Measurements from ENCODE around the gene ALDH6A1. TPM values are rescaled to one million over a fixed set of nuclear protein-coding genes. Genes with fewer than 3 reads are reported as not detected.

Gene ALDH6A1
- total RNA-seq, 1 experiment from 2014 or later: 21.6 TPM

DNA sequence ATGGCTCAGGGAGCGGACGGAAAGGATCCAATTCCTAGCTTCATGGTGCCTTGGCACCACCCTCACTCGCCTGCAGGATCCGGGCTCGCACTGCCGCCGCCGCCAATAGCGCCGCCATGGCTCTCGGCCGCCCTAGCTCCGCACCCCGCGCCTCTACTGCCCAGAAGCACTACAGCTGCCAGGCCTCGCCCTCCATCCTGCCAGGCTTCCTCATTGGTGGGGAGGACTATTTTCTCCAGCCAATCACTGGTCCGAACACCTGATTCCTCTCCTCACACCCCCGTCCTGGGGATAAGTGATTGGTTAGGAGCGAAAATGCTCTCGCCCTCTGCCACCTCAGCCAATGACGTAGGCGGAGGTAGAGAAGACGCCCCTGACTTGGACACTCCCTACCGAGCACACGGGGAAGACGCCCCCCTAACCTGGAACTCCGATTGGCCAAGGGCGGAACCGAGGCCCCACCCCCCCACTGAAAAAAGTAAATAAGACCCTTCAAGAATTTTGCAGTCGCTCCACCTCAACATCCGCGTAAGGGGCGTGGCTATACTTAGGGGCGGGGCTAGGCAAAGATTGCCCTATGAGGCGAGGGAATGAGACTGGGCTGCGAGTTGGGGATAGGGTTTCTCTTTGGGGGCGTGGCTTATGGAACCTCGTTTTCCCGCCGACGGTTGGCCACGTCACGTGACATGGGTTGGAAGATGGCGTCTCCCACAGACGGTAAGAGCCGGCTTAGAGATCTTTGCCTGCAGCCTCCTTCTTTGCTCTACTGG is at the start of gene ALDH6A1, which contains the start of gene LIN52 (continued):
- TF ChIP-seq, protein P1, sequence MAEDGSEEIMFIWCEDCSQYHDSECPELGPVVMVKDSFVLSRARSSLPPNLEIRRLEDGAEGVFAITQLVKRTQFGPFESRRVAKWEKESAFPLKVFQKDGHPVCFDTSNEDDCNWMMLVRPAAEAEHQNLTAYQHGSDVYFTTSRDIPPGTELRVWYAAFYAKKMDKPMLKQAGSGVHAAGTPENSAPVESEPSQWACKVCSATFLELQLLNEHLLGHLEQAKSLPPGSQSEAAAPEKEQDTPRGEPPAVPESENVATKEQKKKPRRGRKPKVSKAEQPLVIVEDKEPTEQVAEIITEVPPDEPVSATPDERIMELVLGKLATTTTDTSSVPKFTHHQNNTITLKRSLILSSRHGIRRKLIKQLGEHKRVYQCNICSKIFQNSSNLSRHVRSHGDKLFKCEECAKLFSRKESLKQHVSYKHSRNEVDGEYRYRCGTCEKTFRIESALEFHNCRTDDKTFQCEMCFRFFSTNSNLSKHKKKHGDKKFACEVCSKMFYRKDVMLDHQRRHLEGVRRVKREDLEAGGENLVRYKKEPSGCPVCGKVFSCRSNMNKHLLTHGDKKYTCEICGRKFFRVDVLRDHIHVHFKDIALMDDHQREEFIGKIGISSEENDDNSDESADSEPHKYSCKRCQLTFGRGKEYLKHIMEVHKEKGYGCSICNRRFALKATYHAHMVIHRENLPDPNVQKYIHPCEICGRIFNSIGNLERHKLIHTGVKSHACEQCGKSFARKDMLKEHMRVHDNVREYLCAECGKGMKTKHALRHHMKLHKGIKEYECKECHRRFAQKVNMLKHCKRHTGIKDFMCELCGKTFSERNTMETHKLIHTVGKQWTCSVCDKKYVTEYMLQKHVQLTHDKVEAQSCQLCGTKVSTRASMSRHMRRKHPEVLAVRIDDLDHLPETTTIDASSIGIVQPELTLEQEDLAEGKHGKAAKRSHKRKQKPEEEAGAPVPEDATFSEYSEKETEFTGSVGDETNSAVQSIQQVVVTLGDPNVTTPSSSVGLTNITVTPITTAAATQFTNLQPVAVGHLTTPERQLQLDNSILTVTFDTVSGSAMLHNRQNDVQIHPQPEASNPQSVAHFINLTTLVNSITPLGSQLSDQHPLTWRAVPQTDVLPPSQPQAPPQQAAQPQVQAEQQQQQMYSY (CRISPR knock-in tag; IDR thresholded peaks at IDR 0.05): no peak
- TF ChIP-seq RORB (CRISPR knock-in tag; IDR thresholded peaks at IDR 0.05) (no peak), NR3C1 (CRISPR knock-in tag; conservative IDR thresholded peaks at IDR 0.05; ENCODE audit: low read depth) (no peak), FOXJ3 (CRISPR knock-in tag; IDR thresholded peaks at IDR 0.05; ENCODE audit: borderline replicate concordance) (no peak), KAT7 (CRISPR knock-in tag; IDR thresholded peaks at IDR 0.05; ENCODE audit: borderline replicate concordance) (no peak), HMGA2 (CRISPR knock-in tag; IDR thresholded peaks at IDR 0.05) (no peak), TP53 (CRISPR knock-in tag; IDR thresholded peaks at IDR 0.05) (0 out of 2 replicates have a peak, but pooled peaks have one; percentile 67), ZNF263 (CRISPR knock-in tag; IDR thresholded peaks at IDR 0.05; ENCODE audit: low read depth) (no peak), TEAD4 (CRISPR knock-in tag; IDR thresholded peaks at IDR 0.05) (no peak), NFE2L1 (CRISPR knock-in tag; IDR thresholded peaks at IDR 0.05) (peak; percentile 2; the same call in 1 of the 2 replicates), MXD4 (CRISPR knock-in tag; IDR thresholded peaks at IDR 0.05; ENCODE audit: borderline replicate concordance) (no peak), ZNF396 (CRISPR knock-in tag; IDR thresholded peaks at IDR 0.05; ENCODE audit: borderline replicate concordance) (no peak), ETV6 (CRISPR knock-in tag; IDR thresholded peaks at IDR 0.05) (no peak), MYBL2 (CRISPR knock-in tag; IDR thresholded peaks at IDR 0.05) (no peak), ZNF232 (CRISPR knock-in tag; IDR thresholded peaks at IDR 0.05) (0 out of 2 replicates have a peak, but pooled peaks have one; percentile 38), JUN (CRISPR knock-in tag; IDR thresholded peaks at IDR 0.05) (no peak), ZNF416 (CRISPR knock-in tag; IDR thresholded peaks at IDR 0.05) (no peak), OVOL2 (CRISPR knock-in tag; IDR thresholded peaks at IDR 0.05; ENCODE audit: borderline replicate concordance) (no peak), ZNF219 (CRISPR knock-in tag; IDR thresholded peaks at IDR 0.05; ENCODE audit: borderline replicate concordance) (no peak), NR2C2 (CRISPR knock-in tag; IDR thresholded peaks at IDR 0.05) (no peak)
- TF ChIP-seq, protein P2, sequence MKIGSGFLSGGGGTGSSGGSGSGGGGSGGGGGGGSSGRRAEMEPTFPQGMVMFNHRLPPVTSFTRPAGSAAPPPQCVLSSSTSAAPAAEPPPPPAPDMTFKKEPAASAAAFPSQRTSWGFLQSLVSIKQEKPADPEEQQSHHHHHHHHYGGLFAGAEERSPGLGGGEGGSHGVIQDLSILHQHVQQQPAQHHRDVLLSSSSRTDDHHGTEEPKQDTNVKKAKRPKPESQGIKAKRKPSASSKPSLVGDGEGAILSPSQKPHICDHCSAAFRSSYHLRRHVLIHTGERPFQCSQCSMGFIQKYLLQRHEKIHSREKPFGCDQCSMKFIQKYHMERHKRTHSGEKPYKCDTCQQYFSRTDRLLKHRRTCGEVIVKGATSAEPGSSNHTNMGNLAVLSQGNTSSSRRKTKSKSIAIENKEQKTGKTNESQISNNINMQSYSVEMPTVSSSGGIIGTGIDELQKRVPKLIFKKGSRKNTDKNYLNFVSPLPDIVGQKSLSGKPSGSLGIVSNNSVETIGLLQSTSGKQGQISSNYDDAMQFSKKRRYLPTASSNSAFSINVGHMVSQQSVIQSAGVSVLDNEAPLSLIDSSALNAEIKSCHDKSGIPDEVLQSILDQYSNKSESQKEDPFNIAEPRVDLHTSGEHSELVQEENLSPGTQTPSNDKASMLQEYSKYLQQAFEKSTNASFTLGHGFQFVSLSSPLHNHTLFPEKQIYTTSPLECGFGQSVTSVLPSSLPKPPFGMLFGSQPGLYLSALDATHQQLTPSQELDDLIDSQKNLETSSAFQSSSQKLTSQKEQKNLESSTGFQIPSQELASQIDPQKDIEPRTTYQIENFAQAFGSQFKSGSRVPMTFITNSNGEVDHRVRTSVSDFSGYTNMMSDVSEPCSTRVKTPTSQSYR (CRISPR knock-in tag; IDR thresholded peaks at IDR 0.05): no peak
- TF ChIP-seq, protein P3, sequence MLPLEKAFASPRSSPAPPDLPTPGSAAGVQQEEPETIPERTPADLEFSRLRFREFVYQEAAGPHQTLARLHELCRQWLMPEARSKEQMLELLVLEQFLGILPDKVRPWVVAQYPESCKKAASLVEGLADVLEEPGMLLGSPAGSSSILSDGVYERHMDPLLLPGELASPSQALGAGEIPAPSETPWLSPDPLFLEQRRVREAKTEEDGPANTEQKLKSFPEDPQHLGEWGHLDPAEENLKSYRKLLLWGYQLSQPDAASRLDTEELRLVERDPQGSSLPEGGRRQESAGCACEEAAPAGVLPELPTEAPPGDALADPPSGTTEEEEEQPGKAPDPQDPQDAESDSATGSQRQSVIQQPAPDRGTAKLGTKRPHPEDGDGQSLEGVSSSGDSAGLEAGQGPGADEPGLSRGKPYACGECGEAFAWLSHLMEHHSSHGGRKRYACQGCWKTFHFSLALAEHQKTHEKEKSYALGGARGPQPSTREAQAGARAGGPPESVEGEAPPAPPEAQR (CRISPR knock-in tag; IDR thresholded peaks at IDR 0.05): no peak
- TF ChIP-seq, protein P4, sequence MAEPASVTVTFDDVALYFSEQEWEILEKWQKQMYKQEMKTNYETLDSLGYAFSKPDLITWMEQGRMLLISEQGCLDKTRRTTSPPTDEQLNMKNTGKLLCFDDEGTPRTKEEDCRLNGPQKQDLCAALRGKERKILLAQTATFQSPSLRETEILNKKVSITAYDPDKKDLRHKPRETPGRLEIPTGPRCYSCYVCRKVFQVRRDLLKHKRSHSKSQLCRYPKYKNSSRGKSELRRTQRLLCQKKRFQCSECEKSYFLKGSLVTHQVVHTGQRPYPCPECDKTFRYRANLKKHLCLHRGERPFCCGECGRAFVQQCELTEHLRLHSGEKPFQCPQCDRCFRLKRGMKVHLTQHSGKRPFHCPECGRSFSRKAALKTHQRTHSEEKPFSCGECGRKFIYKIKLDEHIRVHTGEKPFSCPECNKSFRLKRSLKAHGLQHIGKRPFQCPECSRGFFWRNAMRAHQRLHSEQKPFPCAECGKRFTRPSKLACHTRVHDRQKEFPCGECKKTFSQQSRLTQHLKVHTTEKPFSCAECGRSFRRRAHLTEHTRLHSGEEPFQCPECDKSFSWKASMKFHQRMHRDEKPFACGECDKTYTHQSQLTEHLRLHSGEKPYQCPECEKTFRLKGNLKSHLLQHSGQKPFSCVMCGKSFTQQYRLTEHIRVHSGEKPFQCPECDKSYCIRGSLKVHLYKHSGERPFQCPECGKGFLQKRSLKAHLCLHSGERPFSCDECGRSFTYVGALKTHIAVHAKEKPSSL (CRISPR knock-in tag; conservative IDR thresholded peaks at IDR 0.05): no peak
- TF ChIP-seq, protein P5, sequence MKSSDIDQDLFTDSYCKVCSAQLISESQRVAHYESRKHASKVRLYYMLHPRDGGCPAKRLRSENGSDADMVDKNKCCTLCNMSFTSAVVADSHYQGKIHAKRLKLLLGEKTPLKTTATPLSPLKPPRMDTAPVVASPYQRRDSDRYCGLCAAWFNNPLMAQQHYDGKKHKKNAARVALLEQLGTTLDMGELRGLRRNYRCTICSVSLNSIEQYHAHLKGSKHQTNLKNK (CRISPR knock-in tag; IDR thresholded peaks at IDR 0.05): no peak
- TF ChIP-seq, protein P6, sequence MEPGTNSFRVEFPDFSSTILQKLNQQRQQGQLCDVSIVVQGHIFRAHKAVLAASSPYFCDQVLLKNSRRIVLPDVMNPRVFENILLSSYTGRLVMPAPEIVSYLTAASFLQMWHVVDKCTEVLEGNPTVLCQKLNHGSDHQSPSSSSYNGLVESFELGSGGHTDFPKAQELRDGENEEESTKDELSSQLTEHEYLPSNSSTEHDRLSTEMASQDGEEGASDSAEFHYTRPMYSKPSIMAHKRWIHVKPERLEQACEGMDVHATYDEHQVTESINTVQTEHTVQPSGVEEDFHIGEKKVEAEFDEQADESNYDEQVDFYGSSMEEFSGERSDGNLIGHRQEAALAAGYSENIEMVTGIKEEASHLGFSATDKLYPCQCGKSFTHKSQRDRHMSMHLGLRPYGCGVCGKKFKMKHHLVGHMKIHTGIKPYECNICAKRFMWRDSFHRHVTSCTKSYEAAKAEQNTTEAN (CRISPR knock-in tag; IDR thresholded peaks at IDR 0.05): no peak
- TF ChIP-seq, protein P7, sequence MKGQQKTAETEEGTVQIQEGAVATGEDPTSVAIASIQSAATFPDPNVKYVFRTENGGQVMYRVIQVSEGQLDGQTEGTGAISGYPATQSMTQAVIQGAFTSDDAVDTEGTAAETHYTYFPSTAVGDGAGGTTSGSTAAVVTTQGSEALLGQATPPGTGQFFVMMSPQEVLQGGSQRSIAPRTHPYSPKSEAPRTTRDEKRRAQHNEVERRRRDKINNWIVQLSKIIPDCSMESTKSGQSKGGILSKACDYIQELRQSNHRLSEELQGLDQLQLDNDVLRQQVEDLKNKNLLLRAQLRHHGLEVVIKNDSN (CRISPR knock-in tag; IDR thresholded peaks at IDR 0.05): peak; percentile 95
- TF ChIP-seq, protein P8, sequence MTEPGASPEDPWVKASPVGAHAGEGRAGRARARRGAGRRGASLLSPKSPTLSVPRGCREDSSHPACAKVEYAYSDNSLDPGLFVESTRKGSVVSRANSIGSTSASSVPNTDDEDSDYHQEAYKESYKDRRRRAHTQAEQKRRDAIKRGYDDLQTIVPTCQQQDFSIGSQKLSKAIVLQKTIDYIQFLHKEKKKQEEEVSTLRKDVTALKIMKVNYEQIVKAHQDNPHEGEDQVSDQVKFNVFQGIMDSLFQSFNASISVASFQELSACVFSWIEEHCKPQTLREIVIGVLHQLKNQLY (CRISPR knock-in tag; IDR thresholded peaks at IDR 0.05): no peak

Data from WTC11 (cell line).